ENCODE measurements around the gene GPS1.

GPS1 gene

DNA sequence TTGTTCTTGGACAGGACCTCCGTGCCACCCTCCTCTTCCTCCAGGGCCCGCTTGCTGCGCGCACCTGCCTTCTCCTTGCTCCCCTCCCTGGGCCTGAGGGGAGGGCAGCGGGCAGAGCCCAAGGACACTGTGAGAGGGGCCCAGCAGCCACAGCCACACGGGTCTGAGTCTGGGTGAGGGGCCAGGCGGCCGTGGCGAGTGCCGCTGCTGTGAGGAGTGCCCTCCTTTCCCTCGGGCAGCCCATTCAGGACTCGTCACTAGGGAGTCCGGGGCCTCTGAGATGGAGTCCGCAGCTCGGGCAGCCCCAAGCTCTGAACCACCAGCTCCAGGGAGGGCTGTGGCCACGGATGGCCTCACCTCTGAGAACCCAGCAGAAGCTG, 8.3 kb downstream of the GPS1 start:
- Histone ChIP-seq H3K4me3 (ENCODE audit: low read depth in 1 of 2, low read length in 2 of 2) (no peak overlapping the region), H3K27ac (ENCODE audit: low read depth, low read length) (no peak overlapping the region), H3K36me3 (ENCODE audit: control insufficient read depth in 1 of 2, insufficient read depth in 2 of 2, low read length in 2 of 2) (peaks cover 19 to 77% of the 10 kb centered on the region in 2 donors), H3K4me1 (ENCODE audit: control insufficient read depth in 1 of 2, insufficient read depth in 2 of 2, low read length in 2 of 2) (peaks cover 8 to 13% of the 10 kb centered on the region in 2 donors), H3K27me3 (ENCODE audit: control insufficient read depth in 1 of 2, insufficient read depth in 2 of 2, low read length in 2 of 2) (no peaks in the 10 kb centered on the region), H3K9me3 (ENCODE audit: control insufficient read depth in 1 of 2, low read length in 2 of 2) (no peaks in the 10 kb centered on the region), H3K9ac (ENCODE audit: low read depth in 1 of 2, low read length in 2 of 2) (no peak overlapping the region)

DNA sequence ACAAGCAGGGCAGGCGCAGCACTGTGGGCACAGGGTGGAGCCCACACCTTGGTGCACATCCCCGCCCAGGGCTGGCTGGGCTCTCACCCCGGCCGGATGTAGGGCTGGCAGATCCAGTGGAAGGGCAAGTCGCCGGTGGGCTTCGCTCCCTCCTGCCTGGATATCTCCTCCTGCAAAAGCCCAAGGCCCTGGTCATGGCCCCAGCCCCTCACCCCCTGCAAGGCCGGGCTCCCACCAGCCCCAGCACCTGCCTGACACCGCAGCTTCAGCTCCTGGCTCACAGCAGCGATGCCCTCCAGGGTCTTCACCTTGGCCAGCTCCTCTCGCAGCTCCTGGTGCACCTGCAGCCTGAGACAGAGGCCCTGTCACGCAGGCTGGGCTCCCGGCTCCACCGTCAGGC, 8.9 kb downstream of the GPS1 start:
- H3K27ac ChIP-seq (ENCODE audit: low read depth, low read length), result no peak overlapping the region
- H3K27me3 ChIP-seq (ENCODE audit: control insufficient read depth in 1 of 2, insufficient read depth in 2 of 2, low read length in 2 of 2), result no peaks in the 10 kb centered on the region
- no peak overlapping the region for H3K9ac ChIP-seq (ENCODE audit: low read depth in 1 of 2, low read length in 2 of 2)
- H3K4me1 ChIP-seq (ENCODE audit: control insufficient read depth in 1 of 2, insufficient read depth in 2 of 2, low read length in 2 of 2), result peaks cover 9 to 16% of the 10 kb centered on the region in 2 donors
- no peaks in the 10 kb centered on the region for H3K9me3 ChIP-seq (ENCODE audit: control insufficient read depth in 1 of 2, low read length in 2 of 2)
- H3K36me3 ChIP-seq (ENCODE audit: control insufficient read depth in 1 of 2, insufficient read depth in 2 of 2, low read length in 2 of 2), result peaks cover 15 to 73% of the 10 kb centered on the region in 2 donors
- no peak overlapping the region for H3K4me3 ChIP-seq (ENCODE audit: low read depth in 1 of 2, low read length in 2 of 2)

DNA sequence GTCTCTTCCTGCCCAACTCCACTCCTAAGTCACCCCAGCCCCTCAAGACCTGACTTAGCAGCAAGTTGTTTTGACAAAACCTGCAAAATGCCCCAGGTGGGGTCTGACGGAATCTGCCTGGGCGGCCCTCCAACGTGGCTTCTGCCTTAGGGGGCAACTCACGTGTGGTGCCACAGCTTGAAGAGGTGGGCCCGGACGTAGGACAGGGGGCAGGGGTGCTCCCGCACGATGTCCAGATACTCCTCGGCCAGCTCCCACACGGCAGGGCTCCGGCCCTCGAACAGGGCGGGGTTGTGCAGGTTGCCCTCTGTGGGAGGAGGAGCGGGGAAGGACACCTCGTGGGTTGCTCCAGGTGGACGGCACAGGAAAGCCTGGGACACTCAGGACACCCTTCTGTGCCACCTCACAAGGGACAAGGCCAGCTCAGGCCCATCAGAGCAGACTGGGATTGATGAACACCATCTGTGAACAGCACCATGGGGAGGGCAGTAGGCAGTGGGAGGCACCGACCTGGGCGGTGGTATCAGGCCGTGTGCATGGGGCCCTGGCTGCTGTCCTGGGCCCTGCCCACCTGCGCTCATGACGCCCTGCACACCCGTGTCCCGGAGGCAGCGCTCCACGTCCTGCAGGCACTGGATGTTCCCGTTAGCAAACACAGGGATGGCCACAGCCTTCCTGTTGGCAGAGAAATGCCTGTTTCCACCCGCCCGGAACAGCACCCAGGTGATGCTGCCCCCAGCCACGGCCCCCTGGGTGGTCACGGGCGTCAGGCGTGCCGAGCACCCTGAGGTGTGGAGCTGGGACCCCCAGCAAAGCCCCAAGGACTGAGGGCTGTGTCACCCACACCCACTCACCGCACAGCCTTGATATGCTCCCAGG, 9.6 kb downstream of the GPS1 start:
- Histone ChIP-seq H3K4me1 (ENCODE audit: control insufficient read depth in 1 of 2, insufficient read depth in 2 of 2, low read length in 2 of 2) (peaks cover 13 to 16% of the 10 kb centered on the region in 2 donors), H3K4me3 (ENCODE audit: low read depth in 1 of 2, low read length in 2 of 2) (no peak overlapping the region), H3K27me3 (ENCODE audit: control insufficient read depth in 1 of 2, insufficient read depth in 2 of 2, low read length in 2 of 2) (no peaks in the 10 kb centered on the region), H3K36me3 (ENCODE audit: control insufficient read depth in 1 of 2, insufficient read depth in 2 of 2, low read length in 2 of 2) (peaks cover 15 to 66% of the 10 kb centered on the region in 2 donors), H3K9me3 (ENCODE audit: control insufficient read depth in 1 of 2, low read length in 2 of 2) (no peaks in the 10 kb centered on the region), H3K27ac (ENCODE audit: low read depth, low read length) (no peak overlapping the region), H3K9ac (ENCODE audit: low read depth in 1 of 2, low read length in 2 of 2) (no peak overlapping the region)

DNA sequence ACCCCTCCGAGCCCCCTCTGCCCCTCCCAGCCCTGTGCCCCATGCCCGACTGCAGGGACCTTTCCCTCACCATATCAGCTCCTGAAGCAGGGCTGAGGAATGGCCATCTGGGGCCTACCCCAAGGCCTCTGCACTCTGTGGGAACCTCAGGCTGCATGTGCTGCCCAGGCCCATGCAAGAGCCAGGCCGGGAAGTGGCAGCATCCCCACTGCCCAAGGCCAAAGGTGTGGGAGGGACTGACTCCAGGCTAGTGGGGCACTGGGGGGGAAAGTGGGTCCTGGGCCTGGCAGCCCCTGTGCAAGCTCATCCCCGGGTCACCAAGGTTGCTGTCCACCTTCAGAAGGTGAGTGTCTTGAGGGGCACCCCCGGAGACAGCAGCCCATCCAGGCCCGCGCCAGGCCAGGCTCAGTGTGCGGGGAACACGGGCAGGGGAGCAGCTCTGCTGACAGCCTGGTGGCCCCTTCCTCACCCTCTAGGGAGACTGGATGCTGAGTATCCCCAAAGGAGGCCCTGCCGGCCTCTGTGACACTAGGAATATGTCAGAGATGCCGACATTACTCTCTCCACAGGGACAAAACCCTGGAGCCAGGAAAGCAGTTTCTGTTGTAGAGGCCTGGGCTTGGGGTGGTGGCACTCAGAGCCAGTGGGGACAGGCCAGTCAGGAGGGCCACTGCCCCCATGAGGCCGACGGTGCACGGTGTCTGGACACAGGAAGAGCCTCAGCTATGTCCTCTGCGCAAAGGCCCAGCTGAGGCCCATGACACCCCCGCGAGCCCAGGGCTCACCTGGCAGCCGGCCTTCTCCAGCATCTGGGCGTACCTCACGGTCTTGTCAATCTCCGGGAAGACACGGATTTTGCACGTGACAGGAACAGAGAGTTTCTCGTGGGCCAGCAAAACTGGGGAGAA, 10.6 kb downstream of the GPS1 start:
- Histone ChIP-seq H3K36me3 (ENCODE audit: control insufficient read depth in 1 of 2, insufficient read depth in 2 of 2, low read length in 2 of 2) (peaks cover 15 to 56% of the 10 kb centered on the region in 2 donors), H3K27me3 (ENCODE audit: control insufficient read depth in 1 of 2, insufficient read depth in 2 of 2, low read length in 2 of 2) (no peaks in the 10 kb centered on the region), H3K9ac (ENCODE audit: low read depth in 1 of 2, low read length in 2 of 2) (no peak overlapping the region), H3K9me3 (ENCODE audit: control insufficient read depth in 1 of 2, low read length in 2 of 2) (no peaks in the 10 kb centered on the region), H3K4me3 (ENCODE audit: low read depth in 1 of 2, low read length in 2 of 2) (no peak overlapping the region), H3K27ac (ENCODE audit: low read depth, low read length) (no peak overlapping the region), H3K4me1 (ENCODE audit: control insufficient read depth in 1 of 2, insufficient read depth in 2 of 2, low read length in 2 of 2) (peaks cover 15 to 16% of the 10 kb centered on the region in 2 donors)

DNA sequence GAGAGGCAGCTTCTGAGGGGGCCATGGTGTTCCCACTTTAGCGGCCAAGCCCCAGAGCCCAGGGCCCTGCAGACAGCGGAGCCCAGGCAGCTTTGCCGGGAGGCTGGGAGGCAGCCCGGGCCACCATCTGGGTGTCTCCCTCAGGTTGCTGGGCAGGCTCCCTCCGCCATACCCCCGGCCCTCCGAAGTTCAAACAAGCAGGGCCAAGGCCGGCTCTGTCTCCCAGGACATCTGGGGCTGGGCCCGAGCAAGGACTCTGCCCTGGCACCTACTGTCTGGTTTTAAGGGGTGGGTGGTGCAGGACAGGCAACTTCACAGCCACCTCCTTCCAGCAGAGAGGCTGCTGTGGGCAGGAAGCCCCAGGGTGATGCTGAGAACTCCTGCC, 11.3 kb downstream of the GPS1 start:
- peaks cover 15 to 16% of the 10 kb centered on the region in 2 donors for H3K4me1 ChIP-seq (ENCODE audit: control insufficient read depth in 1 of 2, insufficient read depth in 2 of 2, low read length in 2 of 2)
- no peak overlapping the region for H3K4me3 ChIP-seq (ENCODE audit: low read depth in 1 of 2, low read length in 2 of 2)
- no peaks in the 10 kb centered on the region for H3K27me3 ChIP-seq (ENCODE audit: control insufficient read depth in 1 of 2, insufficient read depth in 2 of 2, low read length in 2 of 2)
- peaks cover 15 to 49% of the 10 kb centered on the region in 2 donors for H3K36me3 ChIP-seq (ENCODE audit: control insufficient read depth in 1 of 2, insufficient read depth in 2 of 2, low read length in 2 of 2)
- no peaks in the 10 kb centered on the region for H3K9me3 ChIP-seq (ENCODE audit: control insufficient read depth in 1 of 2, low read length in 2 of 2)
- H3K27ac ChIP-seq (ENCODE audit: low read depth, low read length), result no peak overlapping the region
- H3K9ac ChIP-seq (ENCODE audit: low read depth in 1 of 2, low read length in 2 of 2), result no peak overlapping the region

DNA sequence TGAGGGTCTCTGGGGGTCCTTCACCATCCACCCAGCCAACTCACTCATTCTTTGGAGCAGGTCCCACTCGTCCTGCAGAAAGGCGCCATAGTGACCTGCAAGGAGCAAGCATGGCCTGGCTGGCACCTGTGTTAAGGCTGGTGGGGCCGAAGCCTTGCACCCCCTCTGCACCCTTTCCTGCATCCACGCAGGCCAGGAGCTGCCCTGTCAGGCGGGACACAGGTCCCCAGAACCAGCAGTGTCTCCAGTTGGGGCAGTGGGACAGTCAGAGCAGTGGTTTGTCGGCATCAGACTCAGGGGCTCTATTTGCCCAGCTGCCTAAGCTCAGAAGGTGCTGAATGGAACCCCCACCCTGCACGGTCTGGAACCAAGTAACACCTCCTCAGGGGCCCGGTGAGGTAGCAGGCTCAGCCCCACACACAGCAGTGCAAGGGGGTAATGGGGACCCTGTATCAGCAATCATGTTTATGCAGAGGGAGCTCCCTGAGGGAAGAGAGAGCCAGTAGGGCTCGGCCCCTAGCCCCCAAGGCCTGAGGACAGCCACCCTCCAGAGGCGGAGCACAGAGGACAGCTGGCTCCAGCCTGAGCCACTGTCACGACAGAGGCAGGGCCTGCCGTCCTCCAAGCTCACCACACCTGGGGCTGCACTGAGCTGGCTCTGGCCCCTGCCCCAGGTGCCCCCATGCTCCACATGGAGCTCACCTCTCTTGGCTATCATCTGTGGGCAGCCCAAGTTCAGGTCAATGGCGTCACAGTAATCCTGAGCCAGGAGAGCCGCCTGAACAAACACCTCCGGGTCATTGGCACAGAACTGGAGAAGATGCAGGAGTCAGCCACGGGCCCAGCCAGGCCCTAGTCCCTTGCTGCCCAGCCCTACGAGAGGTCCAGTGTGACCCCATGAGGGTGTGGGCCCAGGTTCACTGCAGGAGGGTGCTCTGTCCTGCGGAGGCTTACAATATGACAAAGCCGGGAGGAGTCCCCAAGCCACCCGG, 12.0 kb downstream of the GPS1 start:
- peak overlapping the region in 1 of 2 donors; percentile 69 for H3K9ac ChIP-seq (ENCODE audit: low read depth in 1 of 2, low read length in 2 of 2)
- no peaks in the 10 kb centered on the region for H3K27me3 ChIP-seq (ENCODE audit: control insufficient read depth in 1 of 2, insufficient read depth in 2 of 2, low read length in 2 of 2)
- peak overlapping the region in 1 of 2 donors; percentile 85 for H3K4me3 ChIP-seq (ENCODE audit: low read depth in 1 of 2, low read length in 2 of 2)
- no peak overlapping the region for H3K27ac ChIP-seq (ENCODE audit: low read depth, low read length)
- peaks cover 12 to 42% of the 10 kb centered on the region in 2 donors for H3K36me3 ChIP-seq (ENCODE audit: control insufficient read depth in 1 of 2, insufficient read depth in 2 of 2, low read length in 2 of 2)
- peaks cover 15 to 16% of the 10 kb centered on the region in 2 donors for H3K4me1 ChIP-seq (ENCODE audit: control insufficient read depth in 1 of 2, insufficient read depth in 2 of 2, low read length in 2 of 2)
- no peaks in the 10 kb centered on the region for H3K9me3 ChIP-seq (ENCODE audit: control insufficient read depth in 1 of 2, low read length in 2 of 2)

DNA sequence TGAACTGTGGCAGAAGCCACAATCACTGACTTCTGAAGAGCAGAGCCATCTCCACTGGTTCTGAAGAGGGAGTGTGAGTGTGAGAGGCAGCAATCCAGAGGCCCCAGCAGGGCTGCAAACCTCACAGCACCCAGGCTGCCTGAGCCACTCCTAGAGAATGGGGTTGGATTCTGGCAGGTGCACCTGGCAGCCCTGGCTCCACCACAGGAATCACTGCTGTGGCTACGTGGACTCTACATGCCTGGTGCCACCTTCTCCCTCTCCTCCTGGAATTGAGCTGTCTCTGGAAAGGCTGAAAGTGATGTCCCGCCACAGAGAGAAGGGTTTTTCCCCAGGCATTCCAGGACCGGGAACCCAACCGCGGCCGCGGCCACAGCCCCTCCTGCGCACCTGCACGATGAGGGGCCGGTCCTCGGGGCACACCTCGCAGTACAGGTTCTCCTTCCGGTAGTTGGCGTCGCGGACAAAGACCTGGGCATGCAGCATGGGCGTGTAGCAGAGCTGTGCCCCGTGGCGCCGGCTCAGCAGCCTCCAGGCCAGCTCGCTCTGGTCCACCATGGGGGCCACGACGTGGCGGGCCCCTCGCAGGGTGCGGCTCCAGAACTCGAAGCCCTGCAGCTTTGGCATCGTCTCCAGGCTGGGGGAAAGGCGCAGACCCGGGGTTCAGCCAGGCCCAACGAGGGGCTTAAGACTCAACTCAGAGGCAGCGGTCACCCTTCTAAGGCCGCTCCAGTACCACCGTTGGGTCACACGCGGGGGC, 12.9 kb downstream of the GPS1 start:
- Histone ChIP-seq H3K27ac (ENCODE audit: low read depth, low read length) (no peak overlapping the region), H3K9ac (ENCODE audit: low read depth in 1 of 2, low read length in 2 of 2) (peak overlapping the region; percentile 69 to 79)

DNA sequence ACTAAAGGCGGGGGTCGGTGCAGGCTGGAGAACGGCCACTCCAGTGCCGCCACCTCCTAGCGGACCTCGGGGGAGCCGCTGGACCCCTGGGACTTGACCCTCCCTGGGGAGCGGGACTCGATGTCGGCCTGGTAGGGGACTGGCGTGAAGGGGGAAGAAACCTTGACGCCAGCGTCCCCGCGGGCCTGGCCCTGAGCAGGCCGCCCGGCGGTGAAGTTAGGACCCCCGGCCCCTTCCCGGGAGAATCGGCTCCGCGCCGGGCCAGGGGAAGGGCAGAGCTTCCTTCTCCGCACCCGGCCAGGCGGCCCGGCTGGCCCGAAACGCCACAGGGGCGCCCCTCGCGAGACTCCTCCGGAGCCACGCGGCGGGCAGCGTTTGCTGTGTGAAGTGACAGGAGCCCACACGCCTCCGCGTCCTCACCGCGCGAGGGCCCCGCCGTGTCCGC, 13.5 kb downstream of the GPS1 start:
- Histone ChIP-seq H3K27ac (ENCODE audit: low read depth, low read length) (no peak overlapping the region), H3K27me3 (ENCODE audit: control insufficient read depth in 1 of 2, insufficient read depth in 2 of 2, low read length in 2 of 2) (no peaks in the 10 kb centered on the region), H3K9me3 (ENCODE audit: control insufficient read depth in 1 of 2, low read length in 2 of 2) (no peaks in the 10 kb centered on the region), H3K36me3 (ENCODE audit: control insufficient read depth in 1 of 2, insufficient read depth in 2 of 2, low read length in 2 of 2) (peaks cover 10 to 29% of the 10 kb centered on the region in 2 donors), H3K4me3 (ENCODE audit: low read depth in 1 of 2, low read length in 2 of 2) (peak overlapping the region; percentile 81 to 85), H3K9ac (ENCODE audit: low read depth in 1 of 2, low read length in 2 of 2) (peak overlapping the region; percentile 69 to 79), H3K4me1 (ENCODE audit: control insufficient read depth in 1 of 2, insufficient read depth in 2 of 2, low read length in 2 of 2) (peaks cover 15 to 16% of the 10 kb centered on the region in 2 donors)

More for the DNA sequence above, 12.9 kb downstream of the GPS1 start:
- no peaks in the 10 kb centered on the region for H3K27me3 ChIP-seq (ENCODE audit: control insufficient read depth in 1 of 2, insufficient read depth in 2 of 2, low read length in 2 of 2)
- H3K4me3 ChIP-seq (ENCODE audit: low read depth in 1 of 2, low read length in 2 of 2), result peak overlapping the region; percentile 81 to 85
- peaks cover 15 to 16% of the 10 kb centered on the region in 2 donors for H3K4me1 ChIP-seq (ENCODE audit: control insufficient read depth in 1 of 2, insufficient read depth in 2 of 2, low read length in 2 of 2)
- H3K36me3 ChIP-seq (ENCODE audit: control insufficient read depth in 1 of 2, insufficient read depth in 2 of 2, low read length in 2 of 2), result peaks cover 12 to 35% of the 10 kb centered on the region in 2 donors
- no peaks in the 10 kb centered on the region for H3K9me3 ChIP-seq (ENCODE audit: control insufficient read depth in 1 of 2, low read length in 2 of 2)
